ENCODE data around the gene SORCS2. TPM values are rescaled to one million over a fixed set of nuclear protein-coding genes. Genes with fewer than 3 reads are reported as not detected.
"Not testable (repeated sequence)": the region's sequence is repeated elsewhere in the genome, so short reads cannot be mapped to it uniquely, and the experiment has no call there.

The SORCS2 gene
- total RNA-seq, 1 donor from 2014 or later: under 0.01 TPM

DNA sequence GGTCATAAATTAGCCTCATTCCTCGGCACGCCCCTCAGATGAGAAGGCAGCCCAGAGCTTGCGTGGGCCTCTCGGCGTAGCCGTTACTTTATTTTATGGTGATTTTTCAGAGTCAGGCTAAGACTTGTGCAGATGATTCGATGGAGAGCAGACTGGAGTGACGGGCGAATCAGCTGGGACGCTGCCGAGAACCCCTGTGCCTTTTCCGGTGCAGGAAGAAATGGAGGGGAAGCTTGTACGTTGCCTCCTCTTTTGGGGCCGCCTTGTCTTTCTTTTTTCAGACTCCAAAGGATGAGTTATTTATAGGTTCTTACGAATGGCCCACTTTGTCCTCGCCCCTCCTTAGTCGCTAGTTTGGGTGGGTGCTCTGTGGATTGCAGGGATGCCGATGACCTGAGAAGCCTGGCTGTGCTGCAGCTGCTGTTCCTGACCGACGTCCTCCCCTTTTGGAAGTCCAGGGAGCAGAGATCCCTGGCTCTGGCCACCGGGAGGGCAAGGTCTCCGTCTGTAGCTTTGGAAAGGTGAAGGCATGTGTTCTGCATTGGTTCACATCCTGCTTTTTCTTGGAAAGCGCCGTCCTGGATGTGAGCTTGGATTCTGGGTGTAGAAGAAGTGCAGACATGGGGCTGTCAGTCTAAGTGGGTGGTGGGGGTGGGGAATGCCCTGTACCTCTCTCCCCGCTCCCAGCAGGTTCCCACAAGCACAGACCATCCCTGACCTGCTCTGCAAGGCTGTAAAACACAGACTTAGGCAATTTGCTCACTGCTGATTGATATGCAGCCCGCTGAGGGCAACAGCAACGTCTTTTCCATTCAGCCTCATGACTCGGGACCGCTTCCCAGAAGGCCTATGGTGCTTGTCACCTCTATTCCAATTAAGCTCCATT, 9.3 kb downstream of the SORCS2 start:
- no peak for DNase-seq

DNA sequence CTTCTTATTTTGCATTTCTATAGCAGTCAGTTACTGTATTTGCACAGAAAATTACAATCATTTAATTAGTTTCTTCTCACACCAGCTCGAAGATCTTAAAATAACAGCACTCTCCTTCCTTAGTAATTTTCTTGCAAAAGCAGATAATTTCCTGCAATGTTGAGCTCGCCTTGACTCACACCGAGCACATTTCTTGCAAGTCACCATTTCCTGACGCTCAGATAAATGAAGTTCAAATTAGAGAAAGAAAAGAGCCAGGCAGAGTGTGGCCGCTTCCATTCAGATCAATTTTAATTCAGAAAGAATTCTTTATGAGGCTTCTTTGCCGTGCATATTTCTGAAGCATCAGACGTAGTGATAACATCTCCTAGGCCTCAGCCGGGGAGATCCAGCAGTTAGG, 10.1 kb downstream of the SORCS2 start:
- DNase-seq: peak; percentile 28

DNA sequence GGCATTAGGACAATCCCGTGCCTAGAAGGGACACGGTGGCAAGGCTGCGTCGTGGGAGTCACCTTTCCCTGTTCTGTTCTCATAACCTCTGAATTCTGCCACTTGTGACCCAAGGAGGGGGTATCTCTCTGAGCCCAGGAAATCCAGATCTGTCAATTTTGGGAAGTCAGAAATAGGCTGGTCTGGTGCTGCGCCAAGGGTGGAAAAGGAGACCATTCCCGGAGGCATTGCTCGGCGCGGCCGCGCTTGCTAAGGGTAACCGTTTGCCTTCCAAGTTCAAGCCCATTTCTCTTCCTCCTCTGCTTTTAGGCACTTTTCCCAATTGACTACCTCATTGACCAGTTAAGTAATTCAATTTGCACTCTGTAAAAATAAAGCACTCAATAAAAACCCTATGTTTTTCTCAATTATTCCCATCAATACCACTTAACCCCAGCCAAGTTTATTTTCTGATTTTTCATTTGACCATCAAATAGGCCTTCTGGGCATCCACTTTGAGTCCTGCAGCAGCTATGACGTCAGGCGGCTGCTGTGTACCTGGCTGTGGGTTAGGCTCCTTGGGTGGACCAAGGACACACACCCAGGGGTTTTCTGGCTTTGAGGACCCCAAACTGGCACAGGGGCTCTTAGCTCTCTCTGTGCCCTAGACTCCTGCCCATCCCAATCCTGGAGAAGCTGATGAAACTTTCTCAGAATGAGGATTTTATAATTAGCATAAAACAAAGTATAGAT, 12.5 kb downstream of the SORCS2 start:
- no peak for DNase-seq

- peak; percentile 44 for DNase-seq
These were observed 14.0 kb downstream of the SORCS2 start for GRCh38 chr4:7206385-7206784.

- peak; percentile 78 for DNase-seq
These were observed 14.7 kb downstream of the SORCS2 start for GRCh38 chr4:7206911-7207567.

- no peak for DNase-seq
These were observed 15.4 kb downstream of the SORCS2 start for GRCh38 chr4:7207628-7208231.

- no peak for DNase-seq
These were observed 16.4 kb downstream of the SORCS2 start for GRCh38 chr4:7208509-7209451.

- DNase-seq: no peak
These were observed 17.4 kb downstream of the SORCS2 start for GRCh38 chr4:7209699-7210098.

GRCh38 chr4:7210824-7211223, 18.5 kb downstream of the SORCS2 start:
- DNase-seq: no peak

- DNase-seq: no peak
These were observed 19.9 kb downstream of the SORCS2 start for GRCh38 chr4:7212101-7212674.

- DNase-seq: no peak
These were observed 20.6 kb downstream of the SORCS2 start for GRCh38 chr4:7212921-7213320.

DNA sequence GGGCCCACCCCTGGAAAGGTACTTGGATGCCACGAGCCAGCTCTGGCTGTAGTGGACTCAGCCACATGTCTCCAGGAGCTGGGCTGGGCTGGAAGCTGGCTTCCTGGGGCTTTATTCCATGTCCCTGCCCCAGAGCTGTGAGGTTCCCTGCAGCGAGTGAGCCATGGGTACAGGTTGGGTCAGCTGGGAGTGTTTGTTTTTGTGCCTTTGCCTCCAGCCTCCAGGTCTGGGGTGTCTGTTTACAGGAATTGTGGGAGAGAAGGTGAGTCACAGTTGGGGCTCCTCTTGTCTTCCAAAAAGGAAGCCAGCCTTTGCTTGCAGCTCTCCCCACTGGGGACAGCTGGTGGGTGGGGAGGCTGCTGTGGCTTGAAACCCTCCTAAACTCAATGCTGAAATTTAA, 21.5 kb downstream of the SORCS2 start:
- no peak for DNase-seq

DNA sequence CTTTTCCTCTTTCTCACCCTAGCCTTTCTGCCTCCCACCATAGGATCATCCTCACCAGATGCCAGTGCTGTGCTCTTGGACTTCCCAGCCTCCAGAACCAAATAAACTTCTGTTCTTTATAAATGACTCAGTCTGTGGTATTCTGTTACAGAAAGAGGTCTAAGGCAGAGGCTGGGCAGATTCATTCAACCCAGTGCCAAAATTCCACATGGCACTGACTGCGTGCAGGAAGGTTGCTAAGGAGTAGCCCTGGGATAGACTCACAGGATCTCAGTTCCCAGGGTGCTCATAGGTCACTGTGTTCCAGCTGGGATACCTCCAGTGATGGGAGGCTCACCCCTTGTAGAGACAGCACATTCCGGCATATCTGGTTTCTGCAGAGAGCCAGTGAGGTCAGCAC, 22.0 kb downstream of the SORCS2 start:
- no peak for DNase-seq

DNA sequence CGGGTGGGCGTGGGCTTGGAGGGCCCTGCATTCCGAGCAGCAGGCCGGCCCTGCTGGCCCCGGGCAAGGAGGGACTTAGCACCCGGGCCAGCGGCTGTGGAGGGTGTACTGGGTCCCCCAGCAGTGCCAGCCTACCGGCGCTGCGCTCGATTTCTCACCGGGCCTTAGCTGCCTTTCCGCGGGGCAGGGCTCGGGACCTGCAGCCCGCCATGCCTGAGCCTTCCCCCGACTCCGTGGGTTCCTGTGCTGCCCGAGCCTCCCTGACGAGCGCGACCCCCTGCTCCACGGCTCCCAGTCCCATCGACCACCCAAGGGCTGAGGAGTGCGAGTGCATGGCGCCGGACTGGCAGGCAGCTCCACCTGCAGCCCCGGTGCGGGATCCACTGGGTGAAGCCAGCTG, 22.8 kb downstream of the SORCS2 start:
- DNase-seq: not testable (repeated sequence)

DNA sequence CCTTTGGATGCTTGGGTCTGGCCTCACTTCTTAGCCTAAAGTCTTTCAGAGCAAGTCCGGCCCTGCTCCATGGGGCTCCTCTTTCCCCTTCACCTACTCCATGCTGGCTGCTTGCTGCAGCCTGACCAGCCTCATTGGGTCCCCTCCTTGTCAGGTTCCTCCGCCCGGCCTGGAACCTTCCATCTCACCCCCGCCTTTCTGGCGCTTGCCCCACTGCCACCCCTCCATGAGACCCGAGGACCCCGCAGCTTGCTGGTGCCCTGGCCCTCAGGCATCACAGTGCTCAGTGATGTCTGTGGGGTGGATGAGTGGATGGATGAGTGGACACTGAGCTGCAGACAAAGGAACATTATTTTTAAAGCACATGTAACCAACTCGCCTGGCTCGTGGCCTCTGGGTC, 24.7 kb downstream of the SORCS2 start:
- no peak for DNase-seq

- DNase-seq: no peak
These were observed 25.4 kb downstream of the SORCS2 start for GRCh38 chr4:7217474-7218321.

GRCh38 chr4:7218686-7219085, 26.3 kb downstream of the SORCS2 start:
- DNase-seq: no peak

- no peak for DNase-seq
These were observed 30.2 kb downstream of the SORCS2 start for GRCh38 chr4:7222521-7222920.

- no peak for DNase-seq
These were observed 31.2 kb downstream of the SORCS2 start for GRCh38 chr4:7223541-7223940.

GRCh38 chr4:7224001-7224400, 31.7 kb downstream of the SORCS2 start:
- no peak for DNase-seq

All from dermis blood vessel endothelial cell (primary cell).